ENCODE results near the gene HOXA2.

HOXA2 gene

GRCh38 chr7:27092819-27093110 lies 9.7 kb downstream of the HOXA2 start:
- TF ChIP-seq CTCF (conservative IDR thresholded peaks at IDR 0.05; ENCODE audit: control insufficient read depth, insufficient read depth, low read depth, low read length) = no peak
- H3K4me3 ChIP-seq (ENCODE audit: control insufficient read depth, low read depth, low read length) = no peak overlapping the region
- DNase-seq (ENCODE audit: low read depth) = no peak

GRCh38 chr7:27091941-27092818 lies 10.3 kb downstream of the HOXA2 start:
- DNase-seq (ENCODE audit: low read depth) = no peak
- H3K4me3 ChIP-seq (ENCODE audit: control insufficient read depth, low read depth, low read length) = no peak overlapping the region
- TF ChIP-seq CTCF (conservative IDR thresholded peaks at IDR 0.05; ENCODE audit: control insufficient read depth, insufficient read depth, low read depth, low read length) = no peak

GRCh38 chr7:27091105-27091504 lies 11.4 kb downstream of the HOXA2 start:
- no peak overlapping the region for H3K4me3 ChIP-seq (ENCODE audit: control insufficient read depth, low read depth, low read length)
- no peak for DNase-seq (ENCODE audit: low read depth)
- TF ChIP-seq CTCF (conservative IDR thresholded peaks at IDR 0.05; ENCODE audit: control insufficient read depth, insufficient read depth, low read depth, low read length) = no peak

GRCh38 chr7:27088002-27088922 lies 14.2 kb downstream of the HOXA2 start:
- no peak for TF ChIP-seq CTCF (conservative IDR thresholded peaks at IDR 0.05; ENCODE audit: control insufficient read depth, insufficient read depth, low read depth, low read length)
- no peak overlapping the region for H3K4me3 ChIP-seq (ENCODE audit: control insufficient read depth, low read depth, low read length)
- DNase-seq (ENCODE audit: low read depth) = no peak

GRCh38 chr7:27083646-27084045 lies 18.8 kb downstream of the HOXA2 start:
- no peak overlapping the region for H3K4me3 ChIP-seq (ENCODE audit: control insufficient read depth, low read depth, low read length)
- DNase-seq (ENCODE audit: low read depth) = no peak
- no peak for TF ChIP-seq CTCF (conservative IDR thresholded peaks at IDR 0.05; ENCODE audit: control insufficient read depth, insufficient read depth, low read depth, low read length)

- no peak for DNase-seq (ENCODE audit: low read depth)
- no peak for TF ChIP-seq CTCF (conservative IDR thresholded peaks at IDR 0.05; ENCODE audit: control insufficient read depth, insufficient read depth, low read depth, low read length)
- no peak overlapping the region for H3K4me3 ChIP-seq (ENCODE audit: control insufficient read depth, low read depth, low read length)
These were observed 20.3 kb downstream of the HOXA2 start for GRCh38 chr7:27082171-27082570.

Measured in fibroblast of mammary gland (primary cell).